NT2/D1 (cell line): ENCODE data around the gene ENDOV.
A peak's percentile ranks its signal among the peaks of the same experiment; 100 is the strongest.

Experiments
- DNase-seq: peaks from one replicate; pipeline ENCODE4 v3.0.0-alpha.2; 2011; ENCODE audit warnings: low read depth, low spot score
- H3K27me3 ChIP-seq: 2 replicates; pipeline ENCODE4 v1.6.0; 2011; ENCODE audit warnings: mild to moderate bottlenecking; ENCODE audit not compliant: insufficient read length, insufficient read depth
- H3K36me3 ChIP-seq: 2 replicates; pipeline ENCODE4 v1.6.1; 2011; ENCODE audit warnings: mild to moderate bottlenecking, low read length, mixed read lengths; ENCODE audit not compliant: insufficient read depth, insufficient read length
- H3K4me1 ChIP-seq: 2 replicates; pipeline ENCODE4 v1.5.1; 2011; ENCODE audit not compliant: insufficient read depth, insufficient read length
- H3K4me3 ChIP-seq: 2 replicates; pipeline ENCODE4 v1.5.1; 2011; ENCODE audit warnings: low read depth; ENCODE audit not compliant: insufficient read length
- H3K9ac ChIP-seq: 2 replicates; pipeline ENCODE4 v1.6.0; 2011; ENCODE audit warnings: low read depth; ENCODE audit not compliant: insufficient read length
- H3K9me3 ChIP-seq: 2 replicates; pipeline ENCODE4 v1.5.1; 2011; ENCODE audit warnings: mild to moderate bottlenecking, low read length; ENCODE audit not compliant: insufficient read depth
- SUZ12 ChIP-seq: IDR thresholded peaks from 2 replicates; pipeline ENCODE4 v1.6.1; 2011; ENCODE audit not compliant: insufficient read length, insufficient read depth; ENCODE audit errors: extremely low read depth
- YY1 ChIP-seq: IDR thresholded peaks from 2 replicates; pipeline ENCODE4 v1.6.1; 2011; ENCODE audit not compliant: insufficient read length, insufficient read depth
- ZNF274 ChIP-seq: IDR thresholded peaks from 2 replicates; pipeline ENCODE4 v1.6.1; 2011; ENCODE audit warnings: mild to moderate bottlenecking, low read depth, low read length

ENDOV gene

GRCh38 chr17:80486692-80487091 lies 71.7 kb downstream of the ENDOV start:
- Histone ChIP-seq H3K9me3 (no peaks in the 10 kb centered on the region), H3K9ac (peak overlapping the region; percentile 67), H3K36me3 (no peaks in the 10 kb centered on the region), H3K4me3 (no peak overlapping the region), H3K4me1 (peaks cover 20% of the 10 kb centered on the region), H3K27me3 (peaks cover 52% of the 10 kb centered on the region)
- TF ChIP-seq YY1: no peak
- no peak for TF ChIP-seq SUZ12
- no peak for TF ChIP-seq ZNF274
- DNase-seq: no peak

GRCh38 chr17:80487511-80487910 lies 72.5 kb downstream of the ENDOV start:
- Histone ChIP-seq H3K27me3 (peaks cover 45% of the 10 kb centered on the region), H3K4me3 (no peak overlapping the region), H3K4me1 (peaks cover 15% of the 10 kb centered on the region), H3K9ac (no peak overlapping the region), H3K9me3 (no peaks in the 10 kb centered on the region), H3K36me3 (no peaks in the 10 kb centered on the region)
- no peak for DNase-seq
- TF ChIP-seq YY1 (no peak), ZNF274 (no peak), SUZ12 (no peak)
